Mesenchymal stem cell (in vitro differentiated cells and primary cell): ENCODE measurements around the gene UCN. TPM values are rescaled to one million over a fixed set of nuclear protein-coding genes. Genes with fewer than 3 reads are reported as not detected.

Source experiments
- DNase-seq: peaks from one replicate; pipeline ENCODE4 v3.0.0-alpha.2; 2013
- H2AFZ ChIP-seq: one replicate; pipeline ENCODE4 v1.6.1; 2013; ENCODE audit warnings: low read depth, mild to moderate bottlenecking, control low read depth, inconsistent platforms, low read length, moderate library complexity
- H2AK5ac ChIP-seq: 2 replicates; pipeline ENCODE4 v1.6.1; 2013; ENCODE audit warnings: low read length, moderate library complexity, mild to moderate bottlenecking, inconsistent platforms; ENCODE audit not compliant: severe bottlenecking
- H2BK120ac ChIP-seq: one replicate; pipeline ENCODE4 v1.6.1; 2013; ENCODE audit warnings: low read depth, mild to moderate bottlenecking, inconsistent platforms, low read length, moderate library complexity
- H2BK12ac ChIP-seq, 2 experiments: one replicate each; pipeline ENCODE4 v1.6.1; 2013; ENCODE audit warnings: inconsistent platforms in 2 of 2, low read length in 2 of 2, mild to moderate bottlenecking in 2 of 2, moderate library complexity in 2 of 2, control low read depth in 1 of 2
- H2BK15ac ChIP-seq: one replicate; pipeline ENCODE4 v1.6.1; 2013; ENCODE audit warnings: mild to moderate bottlenecking, low read depth, inconsistent platforms; ENCODE audit not compliant: poor library complexity, severe bottlenecking
- H2BK5ac ChIP-seq: 2 replicates; pipeline ENCODE4 v1.6.1; 2013; ENCODE audit warnings: low read depth, mild to moderate bottlenecking, low read length, control low read depth, inconsistent platforms; ENCODE audit not compliant: poor library complexity, severe bottlenecking
- H3K14ac ChIP-seq, 2 experiments: one replicate each; pipeline ENCODE4 v1.6.1; 2013; ENCODE audit warnings: inconsistent platforms in 2 of 2, low read length in 2 of 2, control low read depth in 1 of 2, mild to moderate bottlenecking in 1 of 2, moderate library complexity in 1 of 2
- H3K18ac ChIP-seq, 2 experiments: one replicate each; pipeline ENCODE4 v1.6.1; 2013; ENCODE audit warnings: inconsistent platforms in 2 of 2, low read length in 2 of 2, control low read depth in 1 of 2, low read depth in 1 of 2, mild to moderate bottlenecking in 1 of 2
- H3K23ac ChIP-seq, 2 experiments: one replicate each; pipeline ENCODE4 v1.6.1; 2013; ENCODE audit warnings: inconsistent platforms in 2 of 2, low read length in 2 of 2, mild to moderate bottlenecking in 2 of 2, moderate library complexity in 2 of 2, control low read depth in 1 of 2
- H3K27ac ChIP-seq: 2 replicates; pipeline ENCODE4 v1.5.1; 2013; ENCODE audit warnings: mild to moderate bottlenecking, moderate library complexity, low read length, control low read depth, inconsistent platforms; ENCODE audit not compliant: poor library complexity, severe bottlenecking
- H3K27me3 ChIP-seq, 2 experiments: 2 replicates each; pipeline versions ENCODE4 v1.6.1 to v1.7.0; 2013; ENCODE audit warnings: low read length in 2 of 2, mild to moderate bottlenecking in 2 of 2, moderate library complexity in 2 of 2, control low read depth in 1 of 2, inconsistent platforms in 1 of 2; ENCODE audit not compliant: control insufficient read depth in 1 of 2, insufficient read depth in 1 of 2
- H3K36me3 ChIP-seq, 2 experiments: 2 replicates each; pipeline versions ENCODE4 v1.6.1 to v1.7.0; 2013; ENCODE audit warnings: low read length in 2 of 2, control low read depth in 1 of 2, inconsistent platforms in 1 of 2, low read depth in 1 of 2, mild to moderate bottlenecking in 1 of 2; ENCODE audit not compliant: insufficient read depth in 2 of 2, control insufficient read depth in 1 of 2
- H3K4ac ChIP-seq, 2 experiments: one replicate each; pipeline ENCODE4 v1.6.1; 2013; ENCODE audit warnings: inconsistent platforms in 2 of 2, low read length in 2 of 2, mild to moderate bottlenecking in 2 of 2, moderate library complexity in 2 of 2, control low read depth in 1 of 2, low read depth in 1 of 2
- H3K4me1 ChIP-seq: 2 replicates; pipeline ENCODE4 v1.6.1; 2013; ENCODE audit warnings: low read depth, low read length, control low read depth; ENCODE audit not compliant: control insufficient read depth, insufficient read depth
- H3K4me2 ChIP-seq: 2 replicates; pipeline ENCODE4 v1.6.1; 2013; ENCODE audit warnings: low read length, mild to moderate bottlenecking, inconsistent platforms; ENCODE audit not compliant: poor library complexity, severe bottlenecking
- H3K4me3 ChIP-seq, 2 experiments: 2 replicates each; pipeline versions ENCODE4 v1.5.1 to v1.7.0; 2013; ENCODE audit warnings: low read length in 2 of 2, mild to moderate bottlenecking in 2 of 2, control low read depth in 1 of 2, low read depth in 1 of 2; ENCODE audit not compliant: insufficient read depth in 1 of 2
- H3K79me1 ChIP-seq: replicated peaks from 2 replicates; pipeline ENCODE4 v1.6.1; 2013; ENCODE audit warnings: mild to moderate bottlenecking, control low read depth, low read length, inconsistent platforms; ENCODE audit not compliant: poor library complexity, severe bottlenecking
- H3K9ac ChIP-seq: 2 replicates; pipeline ENCODE4 v1.7.0; 2013; ENCODE audit warnings: mild to moderate bottlenecking, low read length, moderate library complexity
- H3K9me3 ChIP-seq: 2 replicates; pipeline ENCODE4 v1.7.0; 2013; ENCODE audit warnings: mild to moderate bottlenecking, low read length; ENCODE audit not compliant: control insufficient read depth
- H4K8ac ChIP-seq: one replicate; pipeline ENCODE4 v1.6.1; 2013; ENCODE audit warnings: inconsistent platforms, mild to moderate bottlenecking, low read length, moderate library complexity
- H4K91ac ChIP-seq: one replicate; pipeline ENCODE4 v1.6.1; 2013; ENCODE audit warnings: mild to moderate bottlenecking, low read length, inconsistent platforms
- WGBS: methylation state at CpG from one replicate; pipeline ENCODE4 v1.1.7; 2013; ENCODE audit warnings: mixed read lengths; 5-methylcytosine and 5-hydroxymethylcytosine counted together
- polyA plus RNA-seq, 2 experiments: library from polyadenylated mRNA; stranded (reverse); fragments of 200-250 nt; gene quantifications; one replicate each; pipeline ENCODE4 v1.2.3, GENCODE V29; 2013

UCN gene
- polyA plus RNA-seq (2013, experiment 1 of 2), result 0.23 TPM
- polyA plus RNA-seq (2013, experiment 2 of 2), result 0.19 TPM

GRCh38 chr2:27308359-27308881, at the start of gene UCN:
TSS of gene UCN (minus strand) at chr2:27308445. CDS start at chr2:27307895, 550 bp downstream.
- Histone ChIP-seq H3K4me3 (no peak within 1 kb of the TSS), H3K18ac (no peak within 1 kb of the TSS), H2BK120ac (no peak within 1 kb of the TSS), H2AFZ (no peak within 1 kb of the TSS), H3K4ac (no peak within 1 kb of the TSS), H3K79me1 (no peaks in the 10 kb centered on the region), H3K14ac (no peak within 1 kb of the TSS), H3K9ac (no peak within 1 kb of the TSS), H2AK5ac (no peak within 1 kb of the TSS), H3K4me1 (peaks cover 16% of the 10 kb centered on the region), H2BK5ac (no peak within 1 kb of the TSS), H2BK15ac (no peak within 1 kb of the TSS), H3K9me3 (peaks cover 6% of the 10 kb centered on the region), H3K27ac (no peak within 1 kb of the TSS), H4K91ac (no peak within 1 kb of the TSS), H3K23ac (peak within 1 kb of the TSS in 1 of 2 experiments; percentile 26), H3K27me3 (peaks cover 43 to 48% of the 10 kb centered on the region in 2 experiments), H3K4me2 (no peak within 1 kb of the TSS), H3K36me3 (peaks cover 14 to 34% of the 10 kb centered on the region in 2 experiments), H4K8ac (no peak within 1 kb of the TSS), H2BK12ac (no peak within 1 kb of the TSS)
- 20% methylated on average over 25 of the region's 25 CpGs for WGBS
- peak; percentile 63 for DNase-seq

GRCh38 chr2:27356382-27357181, 48.3 kb upstream of the UCN start, which contains the start of gene GTF3C2:
TSS of gene GTF3C2 (minus strand) at chr2:27356764. CDS start at chr2:27343554, 13,210 bp downstream.
- Histone ChIP-seq H3K23ac (peak within 1 kb of the TSS in 1 of 2 experiments; percentile 60), H3K79me1 (peaks cover 5% of the 10 kb centered on the region)

GRCh38 chr2:27356056-27356381, 47.8 kb upstream of the UCN start:
- Histone ChIP-seq H3K4me3 (peak overlapping the region; percentile 69 to 99), H2BK12ac (no peak overlapping the region), H2AK5ac (no peak overlapping the region), H3K27ac (peak overlapping the region; percentile 98), H4K91ac (peak overlapping the region; percentile 2), H3K9ac (peak overlapping the region; percentile 98), H2BK5ac (no peak overlapping the region), H3K18ac (peak overlapping the region in 1 of 2 experiments; percentile 92), H3K9me3 (no peaks in the 10 kb centered on the region), H3K27me3 (no peaks in the 10 kb centered on the region), H2BK120ac (no peak overlapping the region), H3K14ac (no peak overlapping the region), H3K4ac (peak overlapping the region; percentile 27 to 69), H2BK15ac (no peak overlapping the region), H3K79me1 (peaks cover 5% of the 10 kb centered on the region), H3K23ac (no peak overlapping the region), H4K8ac (peak overlapping the region; percentile 33), H3K36me3 (no peaks in the 10 kb centered on the region), H3K4me2 (peak overlapping the region; percentile 60), H3K4me1 (peaks cover 10% of the 10 kb centered on the region), H2AFZ (peak overlapping the region; percentile 8)
- DNase-seq, result peak; percentile 83
- 0% methylated on average over 12 of the region's 12 CpGs for WGBS

More at GRCh38 chr2:27356382-27357181, 48.3 kb upstream of the UCN start, which contains the start of gene GTF3C2:
- H3K14ac ChIP-seq, result peak within 1 kb of the TSS in 1 of 2 experiments; percentile 84
- H3K27ac ChIP-seq, result peak within 1 kb of the TSS; percentile 100
- H3K4ac ChIP-seq, result peak within 1 kb of the TSS; percentile 94 to 98
- H4K91ac ChIP-seq, result peak within 1 kb of the TSS; percentile 89
- no peaks in the 10 kb centered on the region for H3K9me3 ChIP-seq
- peak within 1 kb of the TSS; percentile 95 for H4K8ac ChIP-seq
- H3K4me3 ChIP-seq, result peak within 1 kb of the TSS; percentile 69 to 99
- peak within 1 kb of the TSS; percentile 92 to 96 for H3K18ac ChIP-seq
- peak within 1 kb of the TSS; percentile 73 for H2BK120ac ChIP-seq
- H3K9ac ChIP-seq, result peak within 1 kb of the TSS; percentile 98
- H2AK5ac ChIP-seq, result peak within 1 kb of the TSS; percentile 83
- peak within 1 kb of the TSS; percentile 89 for H2BK5ac ChIP-seq
- H2AFZ ChIP-seq, result peak within 1 kb of the TSS; percentile 76
- H2BK12ac ChIP-seq, result peak within 1 kb of the TSS in 1 of 2 experiments; percentile 37
- WGBS, result under 1% methylated on average over 66 of the region's 67 CpGs
- peaks cover 10% of the 10 kb centered on the region for H3K4me1 ChIP-seq
- peak within 1 kb of the TSS; percentile 98 for H2BK15ac ChIP-seq
- H3K36me3 ChIP-seq, result no peaks in the 10 kb centered on the region
- no peaks in the 10 kb centered on the region for H3K27me3 ChIP-seq
- H3K4me2 ChIP-seq, result peak within 1 kb of the TSS; percentile 88
- DNase-seq, result peak; percentile 99

GRCh38 chr2:27354597-27354927, 46.3 kb upstream of the UCN start:
- no peak overlapping the region for H2AFZ ChIP-seq
- peak overlapping the region; percentile 74 for H3K9ac ChIP-seq
- no peak for DNase-seq
- H2AK5ac ChIP-seq, result no peak overlapping the region
- no peak overlapping the region for H3K23ac ChIP-seq
- no peak overlapping the region for H4K91ac ChIP-seq
- no peaks in the 10 kb centered on the region for H3K27me3 ChIP-seq
- no peak overlapping the region for H3K4ac ChIP-seq
- H3K18ac ChIP-seq, result no peak overlapping the region
- H2BK5ac ChIP-seq, result no peak overlapping the region
- H3K4me3 ChIP-seq, result peak overlapping the region in 1 of 2 experiments; percentile 99
- H3K14ac ChIP-seq, result no peak overlapping the region
- no peak overlapping the region for H2BK15ac ChIP-seq
- H3K79me1 ChIP-seq, result peaks cover 5% of the 10 kb centered on the region
- H3K9me3 ChIP-seq, result no peaks in the 10 kb centered on the region
- no peak overlapping the region for H3K4me2 ChIP-seq
- H3K36me3 ChIP-seq, result peaks cover 0 to 4% of the 10 kb centered on the region in 2 experiments
- H2BK120ac ChIP-seq, result no peak overlapping the region
- H3K4me1 ChIP-seq, result peaks cover 10% of the 10 kb centered on the region
- H3K27ac ChIP-seq, result no peak overlapping the region
- no peak overlapping the region for H2BK12ac ChIP-seq
- H4K8ac ChIP-seq, result no peak overlapping the region
- WGBS, result 98% methylated on average over 4 of the region's 7 CpGs
